OCI-LY1 (cell line): ENCODE results near the gene DPP6.

ENCODE experiments used
- H2AFZ ChIP-seq: fragments of 200-600 bp; sonication (generic), shearing (Covaris generic); 2 replicates; pipeline ENCODE4 v1.6.0; 2014; ENCODE audit warnings: antibody characterized with exemption, mild to moderate bottlenecking, low read length
- H3F3A ChIP-seq: fragments of 200-600 bp; sonication (generic), shearing (Covaris generic); 2 replicates; pipeline ENCODE4 v1.6.0; 2014; ENCODE audit warnings: mild to moderate bottlenecking, antibody characterized with exemption, low read length, moderate library complexity; ENCODE audit not compliant: insufficient read depth
- H3K27ac ChIP-seq: fragments of 200-600 bp; sonication (generic); 2 replicates; pipeline ENCODE4 v1.5.1; 2014; ENCODE audit warnings: low read length, mixed run types, mild to moderate bottlenecking, low read depth; ENCODE audit not compliant: poor library complexity, severe bottlenecking
- H3K27me3 ChIP-seq: fragments of 200-600 bp; sonication (generic); 2 replicates; pipeline ENCODE4 v1.6.0; 2014; ENCODE audit warnings: antibody characterized with exemption, mild to moderate bottlenecking, low read length, moderate library complexity; ENCODE audit not compliant: insufficient read depth
- H3K36me3 ChIP-seq: fragments of 200-600 bp; sonication (generic); 2 replicates; pipeline ENCODE4 v1.6.1; 2014; ENCODE audit warnings: mild to moderate bottlenecking, antibody characterized with exemption, low read length, moderate library complexity, mixed read lengths; ENCODE audit not compliant: insufficient read depth
- H3K4me1 ChIP-seq: fragments of 200-600 bp; sonication (generic); 2 replicates; pipeline ENCODE4 v1.5.1; 2014; ENCODE audit warnings: mild to moderate bottlenecking, low read length, moderate library complexity; ENCODE audit not compliant: insufficient read depth, severe bottlenecking
- H3K4me2 ChIP-seq: fragments of 200-600 bp; sonication (generic), shearing (Covaris generic); 2 replicates; pipeline ENCODE4 v1.6.1; 2014; ENCODE audit warnings: low read length
- H3K4me3 ChIP-seq: fragments of 200-600 bp; sonication (generic); 2 replicates; pipeline ENCODE4 v1.5.1; 2014; ENCODE audit warnings: low read length, low read depth, mild to moderate bottlenecking, mixed read lengths; ENCODE audit not compliant: poor library complexity, severe bottlenecking
- H3K79me2 ChIP-seq: fragments of 200-600 bp; shearing (Covaris generic); 2 replicates; pipeline ENCODE4 v1.6.1; 2016; ENCODE audit warnings: mixed run types, low read length, mixed read lengths; ENCODE audit not compliant: insufficient read depth
- H3K9ac ChIP-seq: fragments of 200-600 bp; sonication (generic), shearing (Covaris generic); 2 replicates; pipeline ENCODE4 v1.6.1; 2014; ENCODE audit warnings: mild to moderate bottlenecking, low read length, mixed read lengths
- H3K9me2 ChIP-seq: fragments of 200-600 bp; sonication (generic), shearing (Covaris generic); 2 replicates; pipeline ENCODE4 v1.6.1; 2014; ENCODE audit warnings: low read depth, mild to moderate bottlenecking, low read length, mixed read lengths
- H3K9me3 ChIP-seq: fragments of 200-600 bp; shearing (Covaris generic); 2 replicates; pipeline ENCODE4 v1.6.1; 2014; ENCODE audit warnings: low read length, mixed read lengths
- H4K20me1 ChIP-seq: fragments of 200-600 bp; sonication (generic), shearing (Covaris generic); 2 replicates; pipeline ENCODE4 v1.6.0; 2016; ENCODE audit warnings: mild to moderate bottlenecking, low read length; ENCODE audit not compliant: insufficient read depth
- CTCF ChIP-seq: fragments of 200-600 bp; sonication (generic), shearing (Covaris generic); IDR thresholded peaks from 2 replicates; pipeline ENCODE4 v1.5.1; 2017; ENCODE audit warnings: mild to moderate bottlenecking, antibody characterized with exemption, low read length, moderate library complexity, mixed read lengths
- EZH2 ChIP-seq: fragments of 200-600 bp; sonication (generic), shearing (Covaris generic); IDR thresholded peaks from 2 replicates; pipeline ENCODE4 v1.8.0; 2017; ENCODE audit warnings: borderline replicate concordance, mixed run types, mild to moderate bottlenecking, antibody characterized with exemption, low read length, moderate library complexity, mixed read lengths

Gene DPP6

DNA sequence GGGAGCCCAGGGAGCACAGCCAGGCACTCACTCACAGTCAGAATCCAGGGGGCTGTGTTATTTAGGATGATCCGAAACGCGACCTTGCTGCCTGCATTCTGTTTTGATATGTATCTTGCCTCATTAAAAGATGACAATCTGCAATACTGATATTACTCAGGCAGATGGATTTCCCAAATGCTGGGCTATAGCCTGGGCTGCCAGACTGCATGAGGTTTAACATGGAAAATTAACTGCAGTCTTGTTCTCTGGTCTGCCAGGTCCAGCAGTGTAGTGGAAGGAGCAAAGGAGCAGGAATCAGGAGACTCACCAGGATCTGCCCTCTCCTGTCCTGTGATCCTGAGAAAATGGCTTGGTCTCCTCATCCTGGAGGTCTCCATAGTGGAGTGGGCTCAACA, 692.7 kb downstream of the DPP6 start:
- H3K9me2 ChIP-seq, result no peaks in the 10 kb centered on the region
- no peaks in the 10 kb centered on the region for H3K4me1 ChIP-seq
- no peaks in the 10 kb centered on the region for H3K79me2 ChIP-seq
- H3K9me3 ChIP-seq, result no peaks in the 10 kb centered on the region
- no peaks in the 10 kb centered on the region for H3K27me3 ChIP-seq
- no peak overlapping the region for H3K4me3 ChIP-seq
- H2AFZ ChIP-seq, result no peak overlapping the region
- no peaks in the 10 kb centered on the region for H3K36me3 ChIP-seq
- no peaks in the 10 kb centered on the region for H4K20me1 ChIP-seq
- TF ChIP-seq CTCF (no peak), EZH2 (no peak)
- H3K4me2 ChIP-seq, result no peak overlapping the region
- H3K27ac ChIP-seq, result no peak overlapping the region
- no peaks in the 10 kb centered on the region for H3F3A ChIP-seq
- H3K9ac ChIP-seq, result no peak overlapping the region

DNA sequence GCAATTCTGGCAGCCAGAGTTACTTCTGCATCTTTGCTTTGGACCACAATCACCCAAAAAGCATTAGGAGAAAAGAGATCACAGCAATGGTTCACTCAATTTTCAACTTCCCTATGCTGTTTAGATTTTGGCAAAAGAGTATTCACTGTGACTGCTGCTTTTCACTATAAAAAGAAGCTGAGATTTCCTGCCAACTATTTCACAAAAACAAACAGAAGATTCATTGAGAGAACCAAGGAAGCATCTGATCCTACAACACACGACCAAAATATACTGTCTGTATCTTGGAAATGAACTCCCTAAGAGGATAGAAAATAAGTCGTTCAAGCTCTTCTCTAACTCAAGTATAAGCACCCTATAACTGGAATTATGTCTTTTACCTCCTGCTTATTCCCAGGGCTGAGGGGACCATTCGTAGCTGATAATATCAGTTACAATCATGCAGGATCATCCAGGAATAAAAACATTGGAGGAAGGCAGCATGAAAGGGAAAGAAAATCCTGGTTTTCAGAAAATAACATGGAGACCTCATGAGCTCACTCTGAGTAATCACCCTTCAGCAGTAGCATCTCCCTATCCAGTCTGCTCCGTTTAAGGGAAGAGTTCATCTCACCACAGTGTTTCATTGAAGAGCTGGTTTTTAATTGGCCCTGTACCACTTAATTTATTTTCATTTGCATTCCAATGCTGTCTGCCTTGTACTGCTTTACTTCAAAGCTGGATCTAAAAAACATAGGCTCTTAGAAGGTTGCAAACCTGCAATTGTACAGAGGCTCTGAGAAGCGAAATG, 694.6 kb downstream of the DPP6 start:
- no peaks in the 10 kb centered on the region for H3K27me3 ChIP-seq
- no peaks in the 10 kb centered on the region for H3K9me3 ChIP-seq
- H3F3A ChIP-seq, result no peaks in the 10 kb centered on the region
- no peaks in the 10 kb centered on the region for H4K20me1 ChIP-seq
- H3K4me1 ChIP-seq, result no peaks in the 10 kb centered on the region
- no peak overlapping the region for H3K27ac ChIP-seq
- TF ChIP-seq EZH2, result no peak
- no peak for TF ChIP-seq CTCF
- H3K4me3 ChIP-seq, result no peak overlapping the region
- no peak overlapping the region for H3K9ac ChIP-seq
- H3K36me3 ChIP-seq, result no peaks in the 10 kb centered on the region
- H3K79me2 ChIP-seq, result no peaks in the 10 kb centered on the region
- no peaks in the 10 kb centered on the region for H3K9me2 ChIP-seq
- H2AFZ ChIP-seq, result no peak overlapping the region
- no peak overlapping the region for H3K4me2 ChIP-seq

- H3K4me3 ChIP-seq, result no peak overlapping the region
These were observed 696.0 kb downstream of the DPP6 start for GRCh38 chr7:154748089-154748786.

More at GRCh38 chr7:154748089-154748786, 696.0 kb downstream of the DPP6 start:
- H3F3A ChIP-seq, result no peaks in the 10 kb centered on the region
- H2AFZ ChIP-seq, result no peak overlapping the region
- H3K9me2 ChIP-seq, result no peaks in the 10 kb centered on the region
- no peaks in the 10 kb centered on the region for H4K20me1 ChIP-seq
- H3K27me3 ChIP-seq, result no peaks in the 10 kb centered on the region
- no peaks in the 10 kb centered on the region for H3K9me3 ChIP-seq
- H3K4me1 ChIP-seq, result no peaks in the 10 kb centered on the region
- H3K36me3 ChIP-seq, result no peaks in the 10 kb centered on the region
- H3K27ac ChIP-seq, result no peak overlapping the region
- TF ChIP-seq CTCF, result no peak
- no peak for TF ChIP-seq EZH2
- H3K9ac ChIP-seq, result no peak overlapping the region
- H3K79me2 ChIP-seq, result no peaks in the 10 kb centered on the region
- H3K4me2 ChIP-seq, result no peak overlapping the region
